ENCODE data around the gene CCNI2.
"Not testable (repeated sequence)": the region's sequence is repeated elsewhere in the genome, so short reads cannot be mapped to it uniquely, and the experiment has no call there.

Gene CCNI2

GRCh38 chr5:132780577-132780976 is 33.4 kb downstream of the CCNI2 start:
- DNase-seq (ENCODE audit: low read depth in 2 of 2): no peak

GRCh38 chr5:132781029-132781428 is 33.8 kb downstream of the CCNI2 start:
- no peak for DNase-seq (ENCODE audit: low read depth in 2 of 2)

GRCh38 chr5:132782101-132782500 is 34.9 kb downstream of the CCNI2 start:
- DNase-seq (ENCODE audit: low read depth in 2 of 2): no peak

GRCh38 chr5:132785365-132785764 is 38.1 kb downstream of the CCNI2 start:
- DNase-seq (ENCODE audit: low read depth in 2 of 2): no peak

- DNase-seq (ENCODE audit: low read depth in 2 of 2): no peak
These were observed 38.6 kb downstream of the CCNI2 start for GRCh38 chr5:132785864-132786263.

GRCh38 chr5:132787076-132787475 is 39.9 kb downstream of the CCNI2 start:
- no peak for DNase-seq (ENCODE audit: low read depth in 2 of 2)

GRCh38 chr5:132788508-132788907 is 41.3 kb downstream of the CCNI2 start:
- no peak for DNase-seq (ENCODE audit: low read depth in 2 of 2)

- no peak for DNase-seq (ENCODE audit: low read depth in 2 of 2)
These were observed 42.0 kb downstream of the CCNI2 start for GRCh38 chr5:132788990-132789886.

- no peak for DNase-seq (ENCODE audit: low read depth in 2 of 2)
These were observed 43.1 kb downstream of the CCNI2 start for GRCh38 chr5:132790201-132790865.

GRCh38 chr5:132791026-132791425 is 43.8 kb downstream of the CCNI2 start:
- no peak for DNase-seq (ENCODE audit: low read depth in 2 of 2)

GRCh38 chr5:132797651-132798050 is 50.4 kb downstream of the CCNI2 start:
- DNase-seq (ENCODE audit: low read depth in 2 of 2): no peak

- no peak for DNase-seq (ENCODE audit: low read depth in 2 of 2)
These were observed 52.2 kb downstream of the CCNI2 start for GRCh38 chr5:132799392-132799791.

- no peak for DNase-seq (ENCODE audit: low read depth in 2 of 2)
These were observed 53.3 kb downstream of the CCNI2 start for GRCh38 chr5:132800545-132800944.

GRCh38 chr5:132802044-132802684 is 54.9 kb downstream of the CCNI2 start:
- no peak for DNase-seq (ENCODE audit: low read depth in 2 of 2)

- DNase-seq (ENCODE audit: low read depth in 2 of 2): not testable (repeated sequence)
These were observed 55.5 kb downstream of the CCNI2 start for GRCh38 chr5:132802685-132803066.

Measured in stimulated activated CD4-positive, alpha-beta T cell treated with anti-CD3 and anti-CD28 coated beads, Interleukin-1b, Interleukin-23, amount 100 ng/mL, for 4 hours (primary cell).